Hepatocyte (in vitro differentiated cells): ENCODE results near the gene TUBB3. TPM values are rescaled to one million over a fixed set of nuclear protein-coding genes. Genes with fewer than 3 reads are reported as not detected.

Experiments used
- DNase-seq: peaks from one replicate; pipeline ENCODE4 v3.0.0-alpha.2; 2016; ENCODE audit warnings: low spot score
- H2AFZ ChIP-seq: fragments of 200-600 bp; sonication (generic); 2 replicates; pipeline ENCODE4 v1.6.0; 2016; ENCODE audit warnings: antibody characterized with exemption, mild to moderate bottlenecking
- H3K27ac ChIP-seq: fragments of 200-600 bp; sonication (generic); 2 replicates; pipeline ENCODE4 v1.5.1; 2016; ENCODE audit warnings: mild to moderate bottlenecking
- H3K27me3 ChIP-seq: fragments of 200-600 bp; sonication (generic); 2 replicates; pipeline ENCODE4 v1.6.1; 2016
- H3K36me3 ChIP-seq: fragments of 200-600 bp; sonication (generic); replicated peaks from 2 replicates; pipeline ENCODE4 v1.5.1; 2016; ENCODE audit warnings: low read depth; ENCODE audit not compliant: insufficient read depth
- H3K4me1 ChIP-seq: fragments of 200-600 bp; sonication (generic); 2 replicates; pipeline ENCODE4 v1.5.1; 2016; ENCODE audit warnings: mild to moderate bottlenecking, moderate library complexity; ENCODE audit not compliant: insufficient read depth
- H3K4me2 ChIP-seq: fragments of 200-600 bp; sonication (generic); 2 replicates; pipeline ENCODE4 v1.6.0; 2016
- H3K4me3 ChIP-seq: fragments of 200-600 bp; sonication (generic); 2 replicates; pipeline ENCODE4 v1.5.1; 2016; ENCODE audit warnings: mild to moderate bottlenecking
- H3K79me2 ChIP-seq: fragments of 200-600 bp; sonication (generic); 2 replicates; pipeline ENCODE4 v1.6.0; 2017; ENCODE audit warnings: mild to moderate bottlenecking
- H3K9me2 ChIP-seq: fragments of 200-600 bp; sonication (generic); replicated peaks from 2 replicates; pipeline ENCODE4 v1.6.0; 2017; ENCODE audit warnings: mild to moderate bottlenecking; ENCODE audit not compliant: insufficient read depth
- H3K9me3 ChIP-seq: fragments of 200-600 bp; sonication (generic); 2 replicates; pipeline ENCODE4 v1.5.1; 2016; ENCODE audit warnings: low read depth, mild to moderate bottlenecking
- H4K20me1 ChIP-seq: fragments of 200-600 bp; sonication (generic); 2 replicates; pipeline ENCODE4 v1.6.0; 2016; ENCODE audit warnings: mild to moderate bottlenecking; ENCODE audit not compliant: insufficient read depth, poor library complexity, severe bottlenecking
- CTCF ChIP-seq: fragments of 200-600 bp; sonication (generic); IDR thresholded peaks from 2 replicates; pipeline ENCODE4 v1.5.1; 2016; ENCODE audit warnings: antibody characterized with exemption, mild to moderate bottlenecking; ENCODE audit not compliant: poor library complexity
- EZH2 ChIP-seq: fragments of 200-600 bp; sonication (generic); IDR thresholded peaks from 2 replicates; pipeline ENCODE4 v1.6.1; 2016; ENCODE audit warnings: antibody characterized with exemption, mild to moderate bottlenecking, borderline replicate concordance
- EZH2phosphoT487 ChIP-seq: fragments of 200-600 bp; sonication (generic); IDR thresholded peaks from one replicate; pipeline ENCODE4 v1.6.1; 2018; ENCODE audit warnings: antibody characterized with exemption, mild to moderate bottlenecking, low read depth, moderate library complexity; ENCODE audit not compliant: unreplicated experiment, severe bottlenecking
- WGBS: methylation state at CpG from one replicate; pipeline ENCODE4 v1.1.6; 2016; ENCODE audit warnings: low lambda C conversion rate; ENCODE audit errors: missing lambda C conversion rate; 5-methylcytosine and 5-hydroxymethylcytosine counted together
- polyA plus RNA-seq: library from polyadenylated mRNA; unstranded; fragments of >200 nt; fragmentation: Nextera tagmentation; extraction: Ambion mirVana; gene quantifications from 2 replicates; pipeline ENCODE4 v1.2.1, GENCODE V29; 2016
- total RNA-seq: library from RNA; depleted of rRNA; stranded (reverse); fragments of >200 nt; gene quantifications from 2 replicates; pipeline ENCODE4 v1.2.3, GENCODE V29; 2014

Gene TUBB3
- total and polyA plus RNA-seq, 2 experiments from 2014 or later: 69.3 to 87.2 TPM

- TF ChIP-seq EZH2 (no peak), EZH2phosphoT487 (no peak), CTCF (no peak)
- H3K79me2 ChIP-seq: peaks cover 7% of the 10 kb centered on the region
- H3K9me2 ChIP-seq: no peaks in the 10 kb centered on the region
- no peak overlapping the region for H3K4me2 ChIP-seq
- H3K4me1 ChIP-seq: no peaks in the 10 kb centered on the region
- H3K9me3 ChIP-seq: no peaks in the 10 kb centered on the region
- no peak overlapping the region for H2AFZ ChIP-seq
- WGBS: 99% methylated on average over 26 of the region's 45 CpGs
- peaks cover 5% of the 10 kb centered on the region for H4K20me1 ChIP-seq
- no peak overlapping the region for H3K27ac ChIP-seq
- no peaks in the 10 kb centered on the region for H3K27me3 ChIP-seq
- no peak overlapping the region for H3K4me3 ChIP-seq
- no peaks in the 10 kb centered on the region for H3K36me3 ChIP-seq
- no peak for DNase-seq
These were observed 29.2 kb upstream of the TUBB3 start for GRCh38 chr16:89893642-89894548.

GRCh38 chr16:89895482-89896250 lies 27.5 kb upstream of the TUBB3 start:
- H3K4me3 ChIP-seq: no peak overlapping the region

GRCh38 chr16:89897204-89897603 lies 25.9 kb upstream of the TUBB3 start:
- TF ChIP-seq CTCF (no peak), EZH2 (no peak), EZH2phosphoT487 (no peak)
- no peak overlapping the region for H2AFZ ChIP-seq
- no peak overlapping the region for H3K4me3 ChIP-seq
- no peaks in the 10 kb centered on the region for H3K9me3 ChIP-seq
- DNase-seq: no peak
- H3K27ac ChIP-seq: no peak overlapping the region
- WGBS: 99% methylated on average over 11 of the region's 11 CpGs
- H3K9me2 ChIP-seq: no peaks in the 10 kb centered on the region
- peaks cover 4% of the 10 kb centered on the region for H4K20me1 ChIP-seq
- no peaks in the 10 kb centered on the region for H3K36me3 ChIP-seq
- no peaks in the 10 kb centered on the region for H3K27me3 ChIP-seq
- peaks cover 3% of the 10 kb centered on the region for H3K79me2 ChIP-seq
- no peak overlapping the region for H3K4me2 ChIP-seq
- no peaks in the 10 kb centered on the region for H3K4me1 ChIP-seq

More at GRCh38 chr16:89895482-89896250, 27.5 kb upstream of the TUBB3 start:
- DNase-seq: peak; percentile 4
- Histone ChIP-seq H3K27me3 (no peaks in the 10 kb centered on the region), H3K79me2 (peaks cover 3% of the 10 kb centered on the region), H4K20me1 (peaks cover 5% of the 10 kb centered on the region), H3K4me2 (no peak overlapping the region), H3K36me3 (no peaks in the 10 kb centered on the region), H3K9me2 (no peaks in the 10 kb centered on the region), H3K4me1 (no peaks in the 10 kb centered on the region), H3K27ac (no peak overlapping the region), H2AFZ (no peak overlapping the region), H3K9me3 (no peaks in the 10 kb centered on the region)
- WGBS: 95% methylated on average over 26 of the region's 26 CpGs
- TF ChIP-seq EZH2phosphoT487: no peak
- no peak for TF ChIP-seq CTCF
- no peak for TF ChIP-seq EZH2
